IMR-90 (cell line): ENCODE measurements around the gene OPHN1. TPM values are rescaled to one million over a fixed set of nuclear protein-coding genes. Genes with fewer than 3 reads are reported as not detected.

Experiments used
- ATAC-seq: fragments of 200-7000 bp; cut with Tn5 transposase; 2 replicates; pipeline ENCODE4 v1.9.1; 2020; ENCODE audit warnings: low read depth, mild to moderate bottlenecking, moderate library complexity
- BruUV-seq: library from RNA; stranded (reverse); fragments of 400-500 nt; replicated peaks from 2 replicates; lab custom pipeline; 2021; lab: Mats Ljungman, UMichigan
- CTCF ChIA-PET: fragments of 300-600 bp; formaldehyde crosslinking; extraction: SDS; loops from one replicate; lab custom pipeline; 2021; ENCODE audit warnings: antibody characterized with exemption; lab: Yijun Ruan, JAX
- POLR2A ChIA-PET: fragments of 300-600 bp; sonication (Branson Sonifier 250); formaldehyde crosslinking; loops from one replicate; lab custom pipeline; 2022; ENCODE audit warnings: antibody characterized with exemption; ENCODE audit not compliant: unreplicated experiment; lab: Charles Lee
- DNase-seq: peaks from one replicate; pipeline ENCODE4 v3.0.0; 2013
- H2AFZ ChIP-seq: replicated peaks from 2 replicates; pipeline ENCODE3; 2013; ENCODE audit warnings: low read length, mild to moderate bottlenecking; ENCODE audit not compliant: poor library complexity
- H2AK5ac ChIP-seq: 2 replicates; pipeline ENCODE4 v1.6.1; 2013; ENCODE audit warnings: low read depth, low read length, inconsistent platforms
- H2AK9ac ChIP-seq: replicated peaks from 2 replicates; pipeline ENCODE3; 2013; ENCODE audit warnings: mild to moderate bottlenecking, low read depth, low read length, moderate library complexity; ENCODE audit not compliant: poor library complexity
- H2BK120ac ChIP-seq: 2 replicates; pipeline ENCODE4 v1.6.1; 2013; ENCODE audit warnings: low read depth, low read length, inconsistent platforms
- H2BK15ac ChIP-seq: 3 replicates; pipeline ENCODE4 v1.6.1; 2013; ENCODE audit warnings: low read depth, low read length, inconsistent platforms
- H2BK20ac ChIP-seq: 2 replicates; pipeline ENCODE4 v1.6.1; 2013; ENCODE audit warnings: low read depth, mild to moderate bottlenecking, inconsistent platforms, low read length, moderate library complexity
- H2BK5ac ChIP-seq: 2 replicates; pipeline ENCODE4 v1.6.1; 2013; ENCODE audit warnings: mild to moderate bottlenecking, low read depth, low read length, inconsistent platforms; ENCODE audit not compliant: poor library complexity, severe bottlenecking
- H3K14ac ChIP-seq: replicated peaks from 2 replicates; pipeline ENCODE4 v1.6.1; 2013; ENCODE audit warnings: low read depth, low read length, inconsistent platforms
- H3K18ac ChIP-seq: 2 replicates; pipeline ENCODE4 v1.6.1; 2013; ENCODE audit warnings: low read depth, low read length, control low read depth
- H3K23ac ChIP-seq: 2 replicates; pipeline ENCODE4 v1.6.1; 2013; ENCODE audit warnings: low read depth, low read length, inconsistent platforms
- H3K27ac ChIP-seq: 2 replicates; pipeline ENCODE4 v1.5.1; 2013; ENCODE audit warnings: mild to moderate bottlenecking, control low read depth, low read length; ENCODE audit not compliant: insufficient read depth
- H3K27me3 ChIP-seq: 2 replicates; pipeline ENCODE4 v1.6.1; 2013; ENCODE audit warnings: low read length; ENCODE audit not compliant: control insufficient read depth, insufficient read depth
- H3K36me3 ChIP-seq: 2 replicates; pipeline ENCODE4 v1.6.1; 2013; ENCODE audit warnings: low read length, mixed read lengths; ENCODE audit not compliant: control insufficient read depth, insufficient read depth
- H3K4ac ChIP-seq: 2 replicates; pipeline ENCODE4 v1.6.1; 2013; ENCODE audit warnings: low read depth, low read length, inconsistent platforms
- H3K4me1 ChIP-seq: 2 replicates; pipeline ENCODE4 v1.6.1; 2013; ENCODE audit warnings: low read length, mixed read lengths; ENCODE audit not compliant: control insufficient read depth, insufficient read depth
- H3K4me2 ChIP-seq: 2 replicates; pipeline ENCODE4 v1.6.1; 2013; ENCODE audit warnings: low read depth, mild to moderate bottlenecking, control low read depth, low read length, moderate library complexity
- H3K4me3 ChIP-seq: 2 replicates; pipeline ENCODE4 v1.5.1; 2013; ENCODE audit warnings: low read depth, mild to moderate bottlenecking, control low read depth, low read length, moderate library complexity; ENCODE audit not compliant: insufficient read depth
- H3K56ac ChIP-seq: 2 replicates; pipeline ENCODE4 v1.6.1; 2013; ENCODE audit warnings: low read length, inconsistent platforms; ENCODE audit not compliant: insufficient read depth; ENCODE audit errors: extremely low read depth
- H3K79me1 ChIP-seq, 2 experiments: 2 replicates each; pipeline ENCODE4 v1.6.1; 2013; ENCODE audit warnings: low read length in 2 of 2, inconsistent platforms in 1 of 2, low read depth in 1 of 2
- H3K9ac ChIP-seq: 2 replicates; pipeline ENCODE4 v1.6.1; 2013; ENCODE audit warnings: low read depth, low read length, control low read depth
- H3K9me1 ChIP-seq: 2 replicates; pipeline ENCODE4 v1.6.1; 2013; ENCODE audit warnings: low read length, inconsistent platforms; ENCODE audit not compliant: insufficient read depth
- H3K9me3 ChIP-seq: 2 replicates; pipeline ENCODE4 v1.6.1; 2013; ENCODE audit warnings: low read length; ENCODE audit not compliant: control insufficient read depth, insufficient read depth
- H4K20me1 ChIP-seq: 2 replicates; pipeline ENCODE4 v1.6.1; 2013; ENCODE audit warnings: low read length, inconsistent platforms; ENCODE audit not compliant: insufficient read depth
- H4K5ac ChIP-seq: 2 replicates; pipeline ENCODE4 v1.6.1; 2013; ENCODE audit warnings: mild to moderate bottlenecking, low read depth, low read length, control low read depth
- H4K8ac ChIP-seq, 2 experiments: 2 replicates each; pipeline ENCODE4 v1.6.1; 2013; ENCODE audit warnings: low read depth in 2 of 2, low read length in 2 of 2, control low read depth in 1 of 2, inconsistent platforms in 1 of 2
- H4K91ac ChIP-seq: 2 replicates; pipeline ENCODE4 v1.6.1; 2013; ENCODE audit warnings: low read depth, low read length, inconsistent platforms; ENCODE audit not compliant: insufficient read depth
- BHLHE40 ChIP-seq: fragments of 150-350 bp; IDR thresholded peaks from 2 replicates; pipeline ENCODE4 v1.6.1; 2016; ENCODE audit warnings: mild to moderate bottlenecking, low read depth, low read length
- NFE2L2 ChIP-seq: fragments of 150-350 bp; IDR thresholded peaks from 2 replicates; pipeline ENCODE4 v1.6.1; 2016; ENCODE audit warnings: low read depth, mild to moderate bottlenecking, low read length
- RCOR1 ChIP-seq: IDR thresholded peaks from 2 replicates; pipeline ENCODE4 v1.6.1; 2012; ENCODE audit warnings: mild to moderate bottlenecking, low read length, improper control_type of control experiment; ENCODE audit not compliant: insufficient replicate concordance
- WGBS, 2 experiments: methylation state at CpG; one replicate each; pipeline versions ENCODE4 v1.1.5 to v1.1.7; 2013; ENCODE audit warnings: missing lambda C conversion rate in 2 of 2; ENCODE audit not compliant: insufficient read length in 1 of 2; ENCODE audit errors: extremely low coverage in 2 of 2; 5-methylcytosine and 5-hydroxymethylcytosine counted together
- dilution Hi-C: fragments of 300-500 bp; cut with HindIII; formaldehyde crosslinking; loops from one replicate; pipeline ENCODE4 v1.14.3; 2018; ENCODE audit warnings: low sequenced_read_pairs; ENCODE audit not compliant: unreplicated experiment
- in situ Hi-C: fragments of 300-500 bp; cut with MboI; formaldehyde crosslinking; loops from 3 replicates; pipeline ENCODE4 v1.14.3; 2019; ENCODE audit warnings: low sequenced_read_pairs, inconsistent platforms, mixed read lengths
- intact Hi-C: fragments of 100-400 bp; cut with micrococcal nuclease; formaldehyde crosslinking; loops from 2 replicates; pipeline ENCODE4 v1.10.0; 2022
- polyA plus RNA-seq, 3 experiments: library from polyadenylated mRNA; depleted of rRNA; stranded (reverse); fragments of >200 nt; gene quantifications; 2 replicates each; pipeline ENCODE4 v1.2.3, GENCODE V29; 2012; ENCODE audit warnings: low replicate concordance in 1 of 3
- total RNA-seq: library from RNA; depleted of rRNA; stranded (reverse); fragments of >200 nt; gene quantifications from 2 replicates; pipeline ENCODE4 v1.2.3, GENCODE V29; 2012
- TF ChIP-seq, protein P1 (sequence below): fragments of 150-350 bp; IDR thresholded peaks from 2 replicates; pipeline ENCODE4 v1.6.1; 2017; ENCODE audit warnings: mild to moderate bottlenecking, antibody characterized with exemption, low read length, low read depth

Gene OPHN1
- total and polyA plus RNA-seq, 2 of the 4 experiments (the other 2 are of a cell fraction): 4.0 to 13.1 TPM

DNA sequence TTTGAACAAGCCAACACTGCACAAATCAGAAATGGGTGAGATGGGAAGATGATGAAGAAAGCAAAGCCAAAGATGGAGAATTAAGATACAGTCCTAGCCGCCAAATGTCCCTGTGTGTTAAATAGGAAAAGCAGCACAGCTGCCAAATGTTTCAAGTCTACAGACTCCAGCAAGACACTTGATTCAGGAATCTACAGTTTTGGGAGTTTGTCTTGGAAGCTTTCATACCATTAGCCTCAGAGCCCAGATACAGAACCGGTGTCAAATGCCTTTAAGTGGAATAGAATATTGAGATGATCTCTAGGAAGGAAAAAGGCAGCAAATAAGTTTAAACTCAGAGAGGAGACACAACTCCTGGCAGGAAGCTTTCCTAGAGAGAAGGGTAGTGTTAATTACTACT is 30.3 kb downstream of the OPHN1 start:
- ChIA-PET POLR2A (no interaction called here), CTCF (no interaction called here)
- DNase-seq: no peak

More for the DNA sequence above, 30.3 kb downstream of the OPHN1 start:
- Histone ChIP-seq H3K4me1 (no peaks in the 10 kb centered on the region; the same call in 1 of the 2 replicates), H4K5ac (no peak overlapping the region), H2AFZ (no peak overlapping the region), H2AK9ac (no peak overlapping the region), H3K79me1 (peaks cover 0 to 3% of the 10 kb centered on the region in 2 experiments; a peak in 2 of 4 replicates), H3K14ac (no peak overlapping the region), H2AK5ac (no peak overlapping the region), H3K23ac (no peak overlapping the region), H3K18ac (no peak overlapping the region), H3K4me3 (no peak overlapping the region), H3K56ac (no peak overlapping the region), H3K36me3 (no peaks in the 10 kb centered on the region), H4K20me1 (no peaks in the 10 kb centered on the region), H2BK120ac (no peak overlapping the region), H3K4me2 (no peak overlapping the region), H3K4ac (no peak overlapping the region), H2BK15ac (no peak overlapping the region), H3K27me3 (peaks cover 2% of the 10 kb centered on the region; the same call in 1 of the 2 replicates), H4K91ac (no peak overlapping the region), H3K9ac (no peak overlapping the region), H4K8ac (no peak overlapping the region), H2BK20ac (no peak overlapping the region), H3K9me3 (no peaks in the 10 kb centered on the region), H3K27ac (no peak overlapping the region), H2BK5ac (no peak overlapping the region), H3K9me1 (no peaks in the 10 kb centered on the region)
- dilution Hi-C loops (no loop called here), intact Hi-C loops (no loop called here), in situ Hi-C loops (no loop called here)
- TF ChIP-seq NFE2L2 (no peak), BHLHE40 (no peak), RCOR1 (no peak)
- TF ChIP-seq, protein P1, sequence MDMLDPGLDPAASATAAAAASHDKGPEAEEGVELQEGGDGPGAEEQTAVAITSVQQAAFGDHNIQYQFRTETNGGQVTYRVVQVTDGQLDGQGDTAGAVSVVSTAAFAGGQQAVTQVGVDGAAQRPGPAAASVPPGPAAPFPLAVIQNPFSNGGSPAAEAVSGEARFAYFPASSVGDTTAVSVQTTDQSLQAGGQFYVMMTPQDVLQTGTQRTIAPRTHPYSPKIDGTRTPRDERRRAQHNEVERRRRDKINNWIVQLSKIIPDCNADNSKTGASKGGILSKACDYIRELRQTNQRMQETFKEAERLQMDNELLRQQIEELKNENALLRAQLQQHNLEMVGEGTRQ: no peak
- ATAC-seq: no peak
- WGBS, 2 experiments: no CpG with 5 or more reads among the region's 2 CpGs
- BruUV-seq: no TSS peak
